Progenitor cell of endocrine pancreas (in vitro differentiated cells): ENCODE data around the gene EPHA4. TPM values are rescaled to one million over a fixed set of nuclear protein-coding genes. Genes with fewer than 3 reads are reported as not detected.

ENCODE experiments used
- DNase-seq: peaks from one replicate; pipeline ENCODE4 v3.0.0; 2021; ENCODE audit warnings: low spot score; ENCODE audit not compliant: unreplicated experiment
- H3K27ac Mint-ChIP-seq: 2 replicates; pipeline ENCODE4 v1.8.0; 2021; ENCODE audit warnings: mild to moderate bottlenecking, moderate library complexity, mixed read lengths
- H3K27me3 Mint-ChIP-seq: 2 replicates; pipeline ENCODE4 v1.8.0; 2021; ENCODE audit warnings: mixed read lengths
- H3K36me3 Mint-ChIP-seq: 2 replicates; pipeline ENCODE4 v1.8.0; 2022; ENCODE audit warnings: mixed read lengths; ENCODE audit not compliant: insufficient read depth
- H3K4me1 Mint-ChIP-seq: 2 replicates; pipeline ENCODE4 v1.8.0; 2021; ENCODE audit warnings: low read depth, mixed read lengths
- H3K4me3 Mint-ChIP-seq: 2 replicates; pipeline ENCODE4 v1.8.0; 2021; ENCODE audit warnings: low read depth, mild to moderate bottlenecking, moderate library complexity, mixed read lengths
- H3K9me3 Mint-ChIP-seq: 2 replicates; pipeline ENCODE4 v1.8.0; 2021; ENCODE audit warnings: low read depth, mixed read lengths
- total RNA-seq: library from RNA; stranded (reverse); gene quantifications from 2 replicates; pipeline ENCODE4 v1.2.1, GENCODE V29; 2021
- TF ChIP-seq, protein P1 (sequence below): fragments of 200-600 bp; sonication (generic); IDR thresholded peaks from one replicate; pipeline ENCODE4 v1.5.0; 2021; ENCODE audit warnings: antibody characterized with exemption, mild to moderate bottlenecking; ENCODE audit not compliant: unreplicated experiment

EPHA4 gene
- total RNA-seq, 1 donor from 2014 or later: 41.4 TPM

GRCh38 chr2:221451862-221452788 is 120.0 kb downstream of the EPHA4 start:
- TF ChIP-seq, protein P1, sequence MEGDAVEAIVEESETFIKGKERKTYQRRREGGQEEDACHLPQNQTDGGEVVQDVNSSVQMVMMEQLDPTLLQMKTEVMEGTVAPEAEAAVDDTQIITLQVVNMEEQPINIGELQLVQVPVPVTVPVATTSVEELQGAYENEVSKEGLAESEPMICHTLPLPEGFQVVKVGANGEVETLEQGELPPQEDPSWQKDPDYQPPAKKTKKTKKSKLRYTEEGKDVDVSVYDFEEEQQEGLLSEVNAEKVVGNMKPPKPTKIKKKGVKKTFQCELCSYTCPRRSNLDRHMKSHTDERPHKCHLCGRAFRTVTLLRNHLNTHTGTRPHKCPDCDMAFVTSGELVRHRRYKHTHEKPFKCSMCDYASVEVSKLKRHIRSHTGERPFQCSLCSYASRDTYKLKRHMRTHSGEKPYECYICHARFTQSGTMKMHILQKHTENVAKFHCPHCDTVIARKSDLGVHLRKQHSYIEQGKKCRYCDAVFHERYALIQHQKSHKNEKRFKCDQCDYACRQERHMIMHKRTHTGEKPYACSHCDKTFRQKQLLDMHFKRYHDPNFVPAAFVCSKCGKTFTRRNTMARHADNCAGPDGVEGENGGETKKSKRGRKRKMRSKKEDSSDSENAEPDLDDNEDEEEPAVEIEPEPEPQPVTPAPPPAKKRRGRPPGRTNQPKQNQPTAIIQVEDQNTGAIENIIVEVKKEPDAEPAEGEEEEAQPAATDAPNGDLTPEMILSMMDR: no peak
- no peak overlapping the region for H3K27ac Mint-ChIP-seq
- peaks cover 31% of the 10 kb centered on the region for H3K4me1 Mint-ChIP-seq
- H3K27me3 Mint-ChIP-seq: peaks cover 7% of the 10 kb centered on the region
- H3K9me3 Mint-ChIP-seq: no peaks in the 10 kb centered on the region
- peaks cover 14% of the 10 kb centered on the region for H3K36me3 Mint-ChIP-seq
- no peak for DNase-seq
- H3K4me3 Mint-ChIP-seq: no peak overlapping the region

DNA sequence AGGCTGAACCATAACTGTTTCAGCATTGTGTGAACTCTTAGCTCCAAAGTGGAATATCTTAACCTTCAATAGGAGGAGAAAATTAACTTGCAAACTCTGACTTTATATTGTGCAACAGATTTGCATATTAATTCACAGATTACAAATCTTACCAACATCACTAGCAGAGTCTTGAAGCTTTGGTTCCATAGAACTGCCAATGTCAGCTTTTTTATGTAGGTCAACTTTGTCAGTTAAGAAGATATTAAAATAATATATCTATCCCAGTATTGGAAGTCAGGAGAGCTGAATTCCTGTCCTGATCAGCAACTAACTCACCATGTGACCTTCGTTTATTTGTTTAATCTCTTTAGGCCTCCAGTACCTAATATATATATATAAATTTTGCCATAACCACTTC is 121.8 kb downstream of the EPHA4 start:
- H3K27me3 Mint-ChIP-seq: peaks cover 3% of the 10 kb centered on the region
- no peaks in the 10 kb centered on the region for H3K9me3 Mint-ChIP-seq
- DNase-seq: no peak
- H3K4me3 Mint-ChIP-seq: no peak overlapping the region
- H3K36me3 Mint-ChIP-seq: peaks cover 7% of the 10 kb centered on the region
- H3K4me1 Mint-ChIP-seq: peaks cover 33% of the 10 kb centered on the region
- TF ChIP-seq, protein P1: no peak
- H3K27ac Mint-ChIP-seq: no peak overlapping the region

- Mint-ChIP-seq H3K36me3 (peaks cover 3% of the 10 kb centered on the region), H3K4me1 (peaks cover 33% of the 10 kb centered on the region), H3K9me3 (no peaks in the 10 kb centered on the region), H3K4me3 (no peak overlapping the region), H3K27me3 (peaks cover 1% of the 10 kb centered on the region), H3K27ac (peak overlapping the region; percentile 33)
- no peak for DNase-seq
- TF ChIP-seq, protein P1: no peak
Observed at GRCh38 chr2:221449406-221449805, 122.7 kb downstream of the EPHA4 start.

- TF ChIP-seq, protein P1: no peak
- peaks cover 33% of the 10 kb centered on the region for H3K4me1 Mint-ChIP-seq
- peak overlapping the region; percentile 33 for H3K27ac Mint-ChIP-seq
- H3K36me3 Mint-ChIP-seq: peaks cover 2% of the 10 kb centered on the region
- H3K27me3 Mint-ChIP-seq: no peaks in the 10 kb centered on the region
- no peak for DNase-seq
- H3K9me3 Mint-ChIP-seq: no peaks in the 10 kb centered on the region
- no peak overlapping the region for H3K4me3 Mint-ChIP-seq
Observed at GRCh38 chr2:221448844-221449390, 123.2 kb downstream of the EPHA4 start.

DNA sequence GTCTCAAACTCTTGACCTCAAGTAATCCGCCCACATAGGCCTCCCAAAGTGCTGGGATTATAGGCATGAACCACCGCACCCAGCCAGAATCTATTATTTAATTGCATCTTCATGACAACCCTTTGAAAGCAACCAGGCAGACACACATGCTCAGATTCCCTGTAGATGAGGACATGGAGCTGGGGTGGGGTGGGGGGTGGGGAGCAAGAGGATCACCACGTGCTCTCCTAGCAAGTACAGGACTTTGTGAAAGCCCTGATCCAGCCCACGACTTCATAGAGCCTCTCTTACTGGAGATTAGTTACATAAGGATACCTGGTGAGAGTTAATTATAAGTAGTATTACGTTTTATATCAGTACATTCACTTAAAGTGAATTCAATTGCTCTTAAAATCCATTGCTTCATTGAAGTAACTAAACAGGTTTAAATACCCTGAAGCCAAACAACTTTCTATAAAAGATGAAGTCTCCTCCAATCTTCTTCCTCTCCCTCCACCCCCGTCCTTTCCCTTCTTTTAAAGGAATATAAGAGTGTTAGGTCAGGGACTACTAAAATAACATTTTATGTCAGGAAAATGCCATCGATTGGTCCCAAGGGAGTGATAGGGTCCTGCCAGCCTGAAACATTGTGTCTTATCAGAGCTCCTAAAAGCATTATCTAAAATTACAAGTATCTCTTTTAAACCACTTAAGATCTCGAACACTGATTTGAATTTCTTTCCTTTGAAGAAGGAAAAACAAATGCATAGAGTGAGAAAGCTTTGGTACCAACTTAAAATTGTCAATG is 123.9 kb downstream of the EPHA4 start:
- H3K9me3 Mint-ChIP-seq: no peaks in the 10 kb centered on the region
- peaks cover 33% of the 10 kb centered on the region for H3K4me1 Mint-ChIP-seq

More for the DNA sequence above, 123.9 kb downstream of the EPHA4 start:
- no peak overlapping the region for H3K4me3 Mint-ChIP-seq
- TF ChIP-seq, protein P1: no peak
- DNase-seq: no peak
- no peak overlapping the region for H3K27ac Mint-ChIP-seq
- H3K27me3 Mint-ChIP-seq: no peaks in the 10 kb centered on the region
- peaks cover 1% of the 10 kb centered on the region for H3K36me3 Mint-ChIP-seq
